ENCODE measurements around the gene ZBTB20. TPM values are rescaled to one million over a fixed set of nuclear protein-coding genes. Genes with fewer than 3 reads are reported as not detected.

Gene ZBTB20
- total RNA-seq, 5 donors from 2014 or later (not counting 1 experiment from before 2014, with no cell fraction given), result 43.1 to 80.7 (median 48.4) TPM

- DNase-seq, result no peak
- Mint-ChIP-seq H3K27ac (no peak overlapping the region), H3K4me3 (no peak overlapping the region), H3K27me3 (no peaks in the 10 kb centered on the region), H3K9me3 (no peaks in the 10 kb centered on the region), H3K36me3 (peaks cover 22% of the 10 kb centered on the region), H3K4me1 (peaks cover 0 to 4% (median 0%) of the 10 kb centered on the region in 3 donors)
- ChIA-PET POLR2A (no interaction called here), CTCF (interaction anchor here (0.5 to 1.0 kb wide), 2 partner anchors 19 to 522 kb away, joined by 3 to 6 read pairs; no protein-coding TSS in a partner anchor)
- H3K4me1 ChIP-seq (ENCODE audit: control insufficient read depth in 1 of 2, extremely low read depth in 1 of 2, insufficient read depth in 2 of 2, low read length in 2 of 2), result no peaks in the 10 kb centered on the region
- no peak overlapping the region for H3K4me3 ChIP-seq (ENCODE audit: control insufficient read depth in 1 of 2, extremely low read depth in 1 of 2, low read length in 1 of 2)
- H3K9me3 ChIP-seq, result no peaks in the 10 kb centered on the region
- 60% methylated on average over 1 of the region's 6 CpGs for WGBS (ENCODE audit: insufficient coverage)
- H3K27me3 ChIP-seq (replicated peaks in 1 of 2; ENCODE audit: control insufficient read depth in 2 of 2, extremely low read depth in 1 of 2, insufficient read depth in 2 of 2, low read length in 1 of 2), result no peaks in the 10 kb centered on the region
- no peak overlapping the region for H3K27ac ChIP-seq (ENCODE audit: low read length)
- no peak for ATAC-seq (replicated peaks in 1 of 4)
- no peaks in the 10 kb centered on the region for H3K36me3 ChIP-seq (ENCODE audit: control insufficient read depth in 2 of 2, extremely low read depth in 1 of 2, insufficient read depth in 1 of 2, low read length in 1 of 2)
Measured at GRCh38 chr3:114364806-114365654, 782.1 kb downstream of the ZBTB20 start.

GRCh38 chr3:114363554-114364202 is 783.4 kb downstream of the ZBTB20 start:
- ATAC-seq (replicated peaks in 1 of 4) (no peak), DNase-seq (no peak)
- Histone ChIP-seq H3K27ac (ENCODE audit: low read length) (no peak overlapping the region), H3K9me3 (no peaks in the 10 kb centered on the region), H3K4me3 (ENCODE audit: control insufficient read depth in 1 of 2, extremely low read depth in 1 of 2, low read length in 1 of 2) (no peak overlapping the region), H3K27me3 (replicated peaks in 1 of 2; ENCODE audit: control insufficient read depth in 2 of 2, extremely low read depth in 1 of 2, insufficient read depth in 2 of 2, low read length in 1 of 2) (no peaks in the 10 kb centered on the region), H3K36me3 (ENCODE audit: control insufficient read depth in 2 of 2, extremely low read depth in 1 of 2, insufficient read depth in 1 of 2, low read length in 1 of 2) (no peaks in the 10 kb centered on the region), H3K4me1 (ENCODE audit: control insufficient read depth in 1 of 2, extremely low read depth in 1 of 2, insufficient read depth in 2 of 2, low read length in 2 of 2) (no peaks in the 10 kb centered on the region)
- H3K27ac Mint-ChIP-seq, result no peak overlapping the region
- POLR2A ChIA-PET, result no interaction called here
- no CpG with 5 or more reads among the region's 1 CpG for WGBS (ENCODE audit: insufficient coverage)
- H3K4me1 Mint-ChIP-seq, result peaks cover 0 to 4% (median 0%) of the 10 kb centered on the region in 3 donors
- no peak overlapping the region for H3K4me3 Mint-ChIP-seq
- H3K36me3 Mint-ChIP-seq, result peaks cover 22% of the 10 kb centered on the region
- CTCF ChIA-PET, result interaction anchor here in 1 of 2 donors (0.6 to 1.8 kb wide), 2 partner anchors 55 to 1457 kb away, joined by 3 to 8 read pairs; no protein-coding TSS in a partner anchor
- H3K9me3 Mint-ChIP-seq, result no peaks in the 10 kb centered on the region
- H3K27me3 Mint-ChIP-seq, result no peaks in the 10 kb centered on the region

- Mint-ChIP-seq H3K27ac (no peak overlapping the region), H3K9me3 (no peaks in the 10 kb centered on the region), H3K4me3 (no peak overlapping the region), H3K27me3 (no peaks in the 10 kb centered on the region), H3K36me3 (peaks cover 22% of the 10 kb centered on the region), H3K4me1 (peaks cover 0 to 4% (median 0%) of the 10 kb centered on the region in 3 donors)
- no peak overlapping the region for H3K27ac ChIP-seq (ENCODE audit: low read length)
- POLR2A ChIA-PET, result no interaction called here
- CTCF ChIA-PET, result interaction anchor here in 1 of 2 donors (1.8 kb wide), 1 partner anchor 56 kb away, joined by 8 read pairs; no protein-coding TSS in a partner anchor
- H3K27me3 ChIP-seq (replicated peaks in 1 of 2; ENCODE audit: control insufficient read depth in 2 of 2, extremely low read depth in 1 of 2, insufficient read depth in 2 of 2, low read length in 1 of 2), result no peaks in the 10 kb centered on the region
- H3K9me3 ChIP-seq, result no peaks in the 10 kb centered on the region
- H3K4me1 ChIP-seq (ENCODE audit: control insufficient read depth in 1 of 2, extremely low read depth in 1 of 2, insufficient read depth in 2 of 2, low read length in 2 of 2), result no peaks in the 10 kb centered on the region
- H3K4me3 ChIP-seq (ENCODE audit: control insufficient read depth in 1 of 2, extremely low read depth in 1 of 2, low read length in 1 of 2), result no peak overlapping the region
- ATAC-seq (replicated peaks in 1 of 4), result no peak
- no peaks in the 10 kb centered on the region for H3K36me3 ChIP-seq (ENCODE audit: control insufficient read depth in 2 of 2, extremely low read depth in 1 of 2, insufficient read depth in 1 of 2, low read length in 1 of 2)
- WGBS (ENCODE audit: insufficient coverage), result no CpG with 5 or more reads among the region's 1 CpG
- DNase-seq, result peak in 1 of 35 experiments; percentile 20
Measured at GRCh38 chr3:114362815-114363214, 784.3 kb downstream of the ZBTB20 start.

GRCh38 chr3:114361391-114361790 is 785.7 kb downstream of the ZBTB20 start:
- Mint-ChIP-seq H3K9me3 (no peaks in the 10 kb centered on the region), H3K4me1 (peaks cover 0 to 4% (median 0%) of the 10 kb centered on the region in 3 donors), H3K27ac (no peak overlapping the region), H3K4me3 (no peak overlapping the region), H3K27me3 (no peaks in the 10 kb centered on the region), H3K36me3 (peaks cover 14% of the 10 kb centered on the region)
- Histone ChIP-seq H3K4me1 (ENCODE audit: control insufficient read depth in 1 of 2, extremely low read depth in 1 of 2, insufficient read depth in 2 of 2, low read length in 2 of 2) (no peaks in the 10 kb centered on the region), H3K4me3 (ENCODE audit: control insufficient read depth in 1 of 2, extremely low read depth in 1 of 2, low read length in 1 of 2) (no peak overlapping the region), H3K27me3 (replicated peaks in 1 of 2; ENCODE audit: control insufficient read depth in 2 of 2, extremely low read depth in 1 of 2, insufficient read depth in 2 of 2, low read length in 1 of 2) (no peaks in the 10 kb centered on the region), H3K9me3 (no peaks in the 10 kb centered on the region), H3K36me3 (ENCODE audit: control insufficient read depth in 2 of 2, extremely low read depth in 1 of 2, insufficient read depth in 1 of 2, low read length in 1 of 2) (no peaks in the 10 kb centered on the region), H3K27ac (ENCODE audit: low read length) (no peak overlapping the region)
- ChIA-PET CTCF (interaction anchor here in 1 of 2 donors (0.9 kb wide), 1 partner anchor 57 kb away, joined by 3 read pairs; no protein-coding TSS in a partner anchor), POLR2A (interaction anchor here in 1 of 2 donors (0.6 kb wide), 1 partner anchor 235 kb away, joined by 3 read pairs; no protein-coding TSS in a partner anchor)
- DNase-seq (no peak), ATAC-seq (replicated peaks in 1 of 4) (no peak)

- Mint-ChIP-seq H3K36me3 (peaks cover 16% of the 10 kb centered on the region), H3K27ac (no peak overlapping the region), H3K27me3 (no peaks in the 10 kb centered on the region), H3K9me3 (no peaks in the 10 kb centered on the region), H3K4me1 (no peaks in the 10 kb centered on the region), H3K4me3 (no peak overlapping the region)
- ATAC-seq (replicated peaks in 1 of 4), result no peak
- WGBS (ENCODE audit: insufficient coverage), result 78% methylated on average over 1 of the region's 1 CpG
- POLR2A ChIA-PET, result no interaction called here
- Histone ChIP-seq H3K4me3 (ENCODE audit: control insufficient read depth in 1 of 2, extremely low read depth in 1 of 2, low read length in 1 of 2) (no peak overlapping the region), H3K27me3 (replicated peaks in 1 of 2; ENCODE audit: control insufficient read depth in 2 of 2, extremely low read depth in 1 of 2, insufficient read depth in 2 of 2, low read length in 1 of 2) (no peaks in the 10 kb centered on the region), H3K27ac (ENCODE audit: low read length) (no peak overlapping the region), H3K4me1 (ENCODE audit: control insufficient read depth in 1 of 2, extremely low read depth in 1 of 2, insufficient read depth in 2 of 2, low read length in 2 of 2) (no peaks in the 10 kb centered on the region), H3K36me3 (ENCODE audit: control insufficient read depth in 2 of 2, extremely low read depth in 1 of 2, insufficient read depth in 1 of 2, low read length in 1 of 2) (peaks cover 0 to 4% of the 10 kb centered on the region in 2 donors), H3K9me3 (no peaks in the 10 kb centered on the region)
- CTCF ChIA-PET, result no interaction called here
- DNase-seq, result no peak
Measured at GRCh38 chr3:114356525-114356924, 790.6 kb downstream of the ZBTB20 start.

- no peaks in the 10 kb centered on the region for H3K4me1 Mint-ChIP-seq
- no peaks in the 10 kb centered on the region for H3K27me3 Mint-ChIP-seq
- no peak for ATAC-seq (replicated peaks in 1 of 4)
- no peak overlapping the region for H3K27ac Mint-ChIP-seq
- DNase-seq, result no peak
- no peaks in the 10 kb centered on the region for H3K9me3 ChIP-seq
- CTCF ChIA-PET, result interaction anchor here in 1 of 2 donors (0.6 kb wide), 1 partner anchor 28 kb away, joined by 3 read pairs; no protein-coding TSS in a partner anchor
- H3K4me3 ChIP-seq (ENCODE audit: control insufficient read depth in 1 of 2, extremely low read depth in 1 of 2, low read length in 1 of 2), result no peak overlapping the region
- 84% methylated on average over 4 of the region's 4 CpGs for WGBS (ENCODE audit: insufficient coverage)
- H3K27me3 ChIP-seq (replicated peaks in 1 of 2; ENCODE audit: control insufficient read depth in 2 of 2, extremely low read depth in 1 of 2, insufficient read depth in 2 of 2, low read length in 1 of 2), result no peaks in the 10 kb centered on the region
- no peak overlapping the region for H3K27ac ChIP-seq (ENCODE audit: low read length)
- H3K4me3 Mint-ChIP-seq, result no peak overlapping the region
- H3K4me1 ChIP-seq (ENCODE audit: control insufficient read depth in 1 of 2, extremely low read depth in 1 of 2, insufficient read depth in 2 of 2, low read length in 2 of 2), result no peaks in the 10 kb centered on the region
- no peaks in the 10 kb centered on the region for H3K9me3 Mint-ChIP-seq
- POLR2A ChIA-PET, result no interaction called here
- peaks cover 0 to 8% of the 10 kb centered on the region in 2 donors for H3K36me3 ChIP-seq (ENCODE audit: control insufficient read depth in 2 of 2, extremely low read depth in 1 of 2, insufficient read depth in 1 of 2, low read length in 1 of 2)
- peaks cover 16% of the 10 kb centered on the region for H3K36me3 Mint-ChIP-seq
Measured at GRCh38 chr3:114356066-114356465, 791.0 kb downstream of the ZBTB20 start.

All from T-cell (primary cell).